GM18870 (cell line): ENCODE measurements around the gene RFX5.
A peak's percentile ranks its signal among the peaks of the same experiment; 100 is the strongest.
"Not testable (repeated sequence)": the region's sequence is repeated elsewhere in the genome, so short reads cannot be mapped to it uniquely, and the experiment has no call there.

Experiments used
- ATAC-seq: cut with Tn5 transposase; IDR thresholded peaks from one replicate; pipeline ENCODE4 v1.9.1; 2021; ENCODE audit warnings: moderate library complexity; ENCODE audit not compliant: unreplicated experiment

The RFX5 gene

DNA sequence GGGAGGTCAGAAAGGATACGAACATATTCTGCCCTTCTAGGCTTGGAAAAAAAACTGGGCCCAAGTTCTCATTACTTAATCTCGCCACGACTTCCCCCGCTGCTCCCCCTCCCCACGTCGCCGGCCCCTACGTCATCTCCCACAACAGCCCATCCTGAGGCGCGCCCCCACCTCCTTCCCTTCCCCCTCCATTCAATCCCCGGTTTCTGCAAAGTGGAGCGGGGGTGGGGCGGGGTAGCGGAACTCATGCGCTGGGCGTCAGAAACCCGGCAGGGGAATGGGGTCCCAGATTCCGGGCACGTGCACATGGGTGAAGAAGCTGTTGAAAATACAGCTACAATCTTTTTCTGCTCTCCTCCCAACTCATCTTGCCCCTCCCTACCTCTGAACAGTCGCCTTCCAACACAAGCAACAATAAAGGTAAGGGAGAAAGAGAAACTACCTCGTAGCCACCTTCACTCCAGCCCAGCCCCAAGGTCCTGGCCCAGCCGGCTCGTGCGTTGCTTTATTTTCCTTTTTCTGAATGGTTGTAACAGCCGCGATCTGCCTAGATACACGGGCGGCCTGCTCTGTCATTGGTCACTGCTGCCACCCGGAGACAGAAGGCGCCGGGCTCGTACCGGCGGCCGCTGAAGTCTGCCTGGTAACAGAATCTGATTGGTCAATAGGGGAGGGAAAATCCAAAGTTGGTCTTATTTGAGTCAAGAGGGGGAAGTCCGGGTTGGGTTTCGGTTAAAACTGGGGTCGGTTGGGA is at the start of gene RFX5:
TSS of gene RFX5 (minus strand) at position 484 of the 754 bp plus-strand sequence. CDS start 932 bp downstream, outside the sequence.
- ATAC-seq: peak; percentile 92

DNA sequence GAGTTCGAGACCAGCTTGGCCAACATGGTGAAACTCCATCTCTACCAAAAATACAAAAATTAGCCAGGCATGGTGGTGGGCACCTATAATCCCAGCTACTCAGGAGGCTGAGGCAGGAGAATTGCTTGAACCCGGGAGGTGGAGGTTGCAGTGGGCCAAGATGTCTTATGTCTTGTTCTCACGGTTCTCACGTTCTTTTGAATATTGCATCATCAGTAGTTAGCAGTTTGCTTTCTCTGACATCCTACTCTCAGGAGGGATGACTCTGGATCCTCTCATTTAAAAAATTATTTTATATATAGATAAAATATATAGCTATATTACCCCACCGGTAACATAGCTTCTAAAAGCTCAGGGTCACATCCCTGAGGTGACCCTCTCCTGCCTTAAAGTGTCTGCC is 49.2 kb upstream of the RFX5 start:
- not testable (repeated sequence) for ATAC-seq

DNA sequence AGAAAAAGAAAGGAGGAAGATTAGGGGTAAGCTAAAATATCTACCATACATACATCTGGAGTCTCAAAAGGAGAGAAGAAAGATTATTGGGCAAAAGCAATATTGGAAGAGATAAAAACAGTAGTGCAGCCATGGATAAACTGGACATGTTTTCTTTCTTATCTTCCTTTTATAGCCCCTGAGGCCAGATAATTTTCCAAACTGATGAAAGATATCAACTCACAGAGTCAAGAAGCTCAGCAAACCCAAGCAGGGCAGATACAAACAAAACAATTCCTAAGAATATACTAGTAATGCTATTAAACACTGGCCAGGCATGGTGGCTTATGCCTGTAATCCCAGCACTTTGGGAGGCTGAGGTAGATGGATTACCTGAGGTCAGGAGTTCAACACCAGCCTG is 46.5 kb upstream of the RFX5 start:
- ATAC-seq: no peak

DNA sequence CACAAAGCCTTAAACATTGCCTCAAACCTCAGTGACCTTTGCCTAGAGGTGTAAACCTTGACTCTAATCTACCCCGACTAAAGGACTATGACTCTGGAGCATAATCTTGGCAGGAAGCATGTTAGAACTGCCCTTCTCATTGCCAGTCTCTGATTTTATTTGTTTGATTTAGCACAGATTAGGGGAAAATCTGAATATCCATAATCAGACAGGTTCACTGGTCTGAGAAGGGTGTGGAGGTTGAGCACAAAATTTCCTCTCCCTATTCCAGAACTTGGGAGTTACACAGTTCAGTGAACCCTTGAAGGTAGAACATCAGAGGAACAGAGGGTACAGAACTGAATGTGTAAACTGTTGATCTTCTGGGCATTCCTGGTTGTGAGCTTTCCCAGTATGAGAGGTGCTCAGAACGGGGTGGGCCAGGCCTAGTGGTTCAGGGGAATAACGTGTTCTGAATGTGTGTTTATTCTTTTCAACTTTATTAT is 44.1 kb upstream of the RFX5 start:
- no peak for ATAC-seq

DNA sequence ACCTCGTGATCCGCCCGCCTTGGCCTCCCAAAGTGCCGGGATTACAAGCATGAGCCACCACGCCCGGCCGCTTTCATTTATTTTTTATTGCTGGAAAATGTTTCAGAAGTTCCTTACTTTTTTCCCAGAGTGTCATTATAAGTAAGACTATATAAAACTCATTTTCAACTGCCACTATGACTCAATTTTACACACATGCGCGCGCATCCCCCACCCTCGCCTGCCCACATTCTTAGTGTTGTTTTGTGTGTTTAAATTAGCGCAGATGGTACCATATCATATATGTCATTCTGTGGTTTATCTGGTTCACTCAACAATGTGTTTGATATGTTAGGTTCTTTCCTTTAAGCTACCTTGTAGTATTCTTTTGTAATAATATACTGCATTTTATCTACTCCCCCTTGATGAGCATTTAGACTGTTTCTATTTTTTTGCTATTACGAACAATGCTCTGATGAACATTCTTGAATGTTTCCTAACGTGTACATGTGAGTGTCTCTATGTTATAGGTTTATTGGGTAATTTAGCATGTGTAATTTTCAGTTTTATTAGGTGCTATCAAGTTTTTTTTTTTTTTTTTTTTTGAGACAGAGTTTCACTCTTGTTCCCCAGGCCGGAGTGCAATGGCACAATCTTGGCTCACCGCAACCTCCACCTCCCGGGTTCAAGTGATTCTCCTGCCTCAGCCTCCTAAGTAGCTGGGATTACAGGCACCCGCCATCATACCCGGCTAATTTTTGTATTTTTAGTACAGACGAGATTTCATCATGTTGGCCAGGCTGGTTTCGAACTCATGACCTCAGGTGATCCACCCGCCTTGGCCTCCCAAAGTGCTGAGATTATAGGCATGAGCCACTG is 43.4 kb upstream of the RFX5 start:
- not testable (repeated sequence) for ATAC-seq

DNA sequence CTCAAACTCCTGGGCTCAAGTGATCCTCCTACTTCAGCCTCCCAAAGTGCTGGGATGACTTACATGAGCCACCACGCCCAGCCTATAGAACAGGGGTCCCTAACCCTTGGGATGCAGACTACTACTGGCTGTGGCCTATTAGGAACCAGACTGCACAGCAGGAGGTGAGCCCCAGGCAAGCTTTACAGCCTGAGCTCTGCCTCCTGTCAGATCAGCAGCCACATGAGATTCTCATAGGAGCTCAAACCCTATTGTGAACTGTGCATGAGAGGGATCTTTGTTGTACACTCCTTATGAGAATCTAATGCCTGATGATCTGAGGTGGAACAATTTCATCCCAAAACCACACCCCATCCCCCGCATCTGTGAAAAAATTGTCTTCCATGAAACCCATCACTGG is 39.0 kb upstream of the RFX5 start:
- ATAC-seq: no peak

GRCh38 chr1:151384584-151384983 is 37.5 kb upstream of the RFX5 start:
- no peak for ATAC-seq

DNA sequence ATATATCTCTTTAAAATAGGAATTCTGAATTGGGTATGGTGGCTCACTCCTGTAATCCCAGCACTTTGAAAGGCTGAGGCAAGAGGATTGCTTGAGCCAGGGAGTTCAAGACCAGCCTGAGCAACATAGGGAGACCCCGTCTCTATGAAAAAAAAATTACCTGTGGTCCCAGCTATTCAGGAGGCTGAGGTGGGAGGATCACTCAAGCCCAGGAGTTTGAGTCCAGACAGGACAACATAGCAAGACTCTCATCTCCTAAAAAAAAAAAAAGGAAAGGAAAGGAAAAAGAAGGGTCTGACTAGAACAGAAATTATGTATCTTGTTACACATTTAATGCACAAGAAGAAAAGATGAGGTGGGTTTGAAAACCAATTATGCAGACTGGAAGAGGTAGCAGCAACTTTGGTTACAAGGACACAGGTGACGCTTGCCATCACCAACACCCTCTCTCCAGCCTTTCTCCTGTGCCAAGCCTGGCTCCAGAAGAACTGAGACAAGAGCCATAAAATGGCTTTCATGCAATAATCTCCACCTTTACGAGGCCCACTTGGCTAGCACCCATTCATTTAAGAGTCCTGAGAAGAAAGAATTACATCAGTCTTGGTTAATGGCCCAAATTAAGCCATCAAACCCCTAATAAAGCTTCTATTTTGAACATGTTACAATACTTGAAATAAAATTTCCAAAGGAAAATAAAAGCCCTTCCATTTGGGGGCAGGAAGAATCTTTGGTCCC is 30.3 kb upstream of the RFX5 start:
- no peak for ATAC-seq

GRCh38 chr1:151373196-151373595 is 26.1 kb upstream of the RFX5 start:
- ATAC-seq: no peak

- no peak for ATAC-seq
These were observed 25.2 kb upstream of the RFX5 start, which contains the start of gene SELENBP1 for GRCh38 chr1:151372058-151372934. TSS of gene SELENBP1 (minus strand) at chr1:151372705. CDS start at chr1:151372641, 64 bp downstream.

DNA sequence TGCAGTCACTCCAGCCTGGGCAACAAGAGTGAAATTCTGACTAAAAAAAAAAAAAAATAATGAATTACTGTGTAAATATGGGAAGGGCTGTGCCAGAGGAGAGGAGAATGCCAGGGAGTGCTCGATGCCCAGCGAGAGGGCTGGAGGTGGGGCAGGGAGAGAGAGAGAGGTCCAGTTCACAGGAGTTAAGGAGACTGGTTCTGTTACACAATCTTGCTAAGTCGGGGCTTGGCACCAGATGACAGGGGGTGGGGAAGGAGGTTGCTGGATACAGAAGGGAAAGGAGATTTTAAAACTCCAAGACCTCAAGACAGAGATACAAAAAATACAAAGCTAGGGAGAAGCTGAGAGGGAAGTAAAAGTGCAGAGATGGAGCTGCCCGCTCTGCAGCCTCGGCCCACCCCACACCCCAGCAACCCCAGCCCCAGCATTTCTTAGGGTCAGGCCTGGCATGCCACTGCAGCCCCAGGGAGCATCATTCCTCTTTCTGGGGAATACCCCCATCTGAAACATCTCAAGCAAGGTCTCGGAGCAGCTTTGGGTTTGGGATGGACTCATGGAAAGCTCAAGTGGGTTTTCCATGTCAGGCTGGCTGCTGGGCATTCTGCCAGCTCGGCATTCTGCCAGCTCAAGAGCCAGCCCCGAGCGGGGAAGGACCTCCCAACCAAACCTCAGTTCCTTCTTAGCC is 24.5 kb upstream of the RFX5 start:
- no peak for ATAC-seq

DNA sequence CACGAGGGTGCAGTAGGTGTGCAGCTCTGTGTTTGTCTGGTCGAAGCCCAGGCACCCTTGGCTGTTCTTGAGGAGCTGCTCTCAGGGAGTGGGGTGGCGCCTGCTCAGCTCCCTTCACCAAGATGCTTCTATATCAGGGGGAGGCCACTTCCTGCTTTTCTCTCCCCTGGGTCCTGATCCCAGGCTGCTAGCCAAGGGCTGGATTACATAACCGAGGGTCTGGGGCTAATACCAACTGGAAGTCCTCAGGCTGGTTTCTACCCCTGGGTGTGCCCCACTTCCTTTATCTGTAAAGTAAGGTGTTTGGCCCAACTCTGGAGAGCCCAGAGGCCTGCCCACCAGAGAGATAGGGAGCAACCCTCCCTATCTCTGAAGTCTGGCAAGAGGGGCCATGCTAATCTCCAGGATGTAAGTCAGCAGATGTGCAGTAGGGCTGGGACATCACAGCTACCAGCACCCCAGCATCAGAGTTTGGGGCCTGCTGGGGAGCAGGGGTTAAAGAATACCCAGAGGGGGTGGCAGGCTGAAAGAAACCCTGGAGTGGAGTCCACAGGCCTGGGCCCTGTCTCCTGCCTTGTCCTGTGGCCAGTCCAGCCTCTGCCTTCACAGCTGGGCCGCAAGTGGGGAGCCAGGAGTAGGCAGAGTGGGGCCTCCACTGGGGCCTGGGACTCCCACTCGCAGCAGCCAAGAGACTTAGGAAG is 23.3 kb upstream of the RFX5 start:
- ATAC-seq: no peak

GRCh38 chr1:151369621-151370048 is 22.6 kb upstream of the RFX5 start:
- no peak for ATAC-seq

GRCh38 chr1:151369302-151369610 is 22.2 kb upstream of the RFX5 start:
- no peak for ATAC-seq

GRCh38 chr1:151368393-151369301 is 21.6 kb upstream of the RFX5 start:
- no peak for ATAC-seq

DNA sequence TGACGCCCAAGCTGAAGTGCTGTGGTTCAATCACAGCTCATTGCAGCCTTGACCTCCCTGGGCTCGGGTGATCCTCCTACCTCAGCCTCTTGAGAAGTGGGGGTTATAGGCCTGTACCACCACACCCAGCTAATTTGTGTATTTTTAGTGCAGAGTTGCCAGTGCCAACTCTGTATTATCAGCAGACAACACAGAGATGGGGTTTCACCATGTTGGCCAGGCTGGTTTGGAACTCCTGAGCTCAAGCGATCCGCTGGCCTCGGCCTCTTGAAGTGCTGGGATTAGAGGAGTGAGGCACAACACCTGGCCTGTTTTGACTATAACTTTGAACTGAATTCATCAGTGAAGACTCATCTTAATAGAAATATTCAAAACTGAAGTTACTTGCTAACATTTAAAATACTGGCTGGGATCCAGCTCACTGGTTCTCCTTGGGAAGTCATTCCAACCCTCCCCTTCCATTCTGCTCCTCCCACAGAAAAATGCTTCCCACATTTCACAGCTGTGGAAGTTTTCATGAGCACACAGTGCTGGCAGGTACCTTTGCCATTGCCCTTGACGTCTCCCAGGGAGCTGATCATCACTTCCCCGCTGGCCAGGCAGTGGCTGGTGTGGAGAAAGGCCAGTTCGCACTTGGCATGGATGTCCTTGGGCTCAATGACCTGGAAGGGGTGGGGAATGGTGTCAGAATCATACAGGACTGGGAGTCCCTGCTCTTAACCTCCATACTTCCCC is 20.8 kb upstream of the RFX5 start:
- no peak for ATAC-seq

- no peak for ATAC-seq
These were observed 17.9 kb upstream of the RFX5 start for GRCh38 chr1:151364996-151365395.
